DOHH2 (cell line): ENCODE results near the gene SCTR.

ENCODE experiments used
- H3F3A ChIP-seq: fragments of 200-600 bp; sonication (generic), shearing (Covaris generic); 2 replicates; pipeline ENCODE4 v1.6.0; 2016; ENCODE audit warnings: antibody characterized with exemption, mild to moderate bottlenecking; ENCODE audit not compliant: control insufficient read depth, insufficient read depth
- H3K27ac ChIP-seq: fragments of 200-600 bp; sonication (generic); 2 replicates; pipeline ENCODE4 v1.5.1; 2014; ENCODE audit warnings: low read depth, mild to moderate bottlenecking, low read length, moderate library complexity
- H3K27me3 ChIP-seq: fragments of 200-600 bp; sonication (generic); 2 replicates; pipeline ENCODE4 v1.6.1; 2014; ENCODE audit warnings: mild to moderate bottlenecking, low read length, mixed read lengths; ENCODE audit not compliant: control insufficient read depth
- H3K36me3 ChIP-seq: fragments of 200-600 bp; sonication (generic); 2 replicates; pipeline ENCODE4 v1.6.1; 2014; ENCODE audit warnings: mild to moderate bottlenecking, low read length, moderate library complexity, mixed read lengths; ENCODE audit not compliant: control insufficient read depth
- H3K4me1 ChIP-seq: fragments of 200-600 bp; sonication (generic); 2 replicates; pipeline ENCODE4 v1.6.1; 2014; ENCODE audit warnings: mild to moderate bottlenecking, low read length, mixed read lengths; ENCODE audit not compliant: control insufficient read depth
- H3K4me2 ChIP-seq: fragments of 200-600 bp; sonication (generic); 2 replicates; pipeline ENCODE4 v1.6.0; 2014; ENCODE audit warnings: mild to moderate bottlenecking, low read length, moderate library complexity
- H3K4me3 ChIP-seq: fragments of 200-600 bp; sonication (generic); 2 replicates; pipeline ENCODE4 v1.5.1; 2014; ENCODE audit warnings: mild to moderate bottlenecking, low read length, mixed read lengths
- H3K79me2 ChIP-seq: fragments of 200-600 bp; sonication (generic); 2 replicates; pipeline ENCODE4 v1.6.1; 2014; ENCODE audit warnings: mild to moderate bottlenecking, low read length, mixed read lengths; ENCODE audit not compliant: control insufficient read depth
- H3K9me2 ChIP-seq: fragments of 200-600 bp; sonication (generic); replicated peaks from 2 replicates; pipeline ENCODE4 v1.6.1; 2014; ENCODE audit warnings: mild to moderate bottlenecking, low read length, mixed read lengths; ENCODE audit not compliant: control insufficient read depth
- H3K9me3 ChIP-seq: fragments of 200-600 bp; sonication (generic); 2 replicates; pipeline ENCODE4 v1.6.1; 2014; ENCODE audit warnings: antibody characterized with exemption, low read length, mixed read lengths; ENCODE audit not compliant: control insufficient read depth, insufficient read depth
- H4K20me1 ChIP-seq: fragments of 200-600 bp; sonication (generic); 2 replicates; pipeline ENCODE4 v1.6.0; 2014; ENCODE audit warnings: low read depth, mild to moderate bottlenecking, antibody characterized with exemption, low read length, moderate library complexity; ENCODE audit not compliant: control insufficient read depth, insufficient read depth
- EZH2phosphoT487 ChIP-seq: fragments of 200-600 bp; sonication (generic); IDR thresholded peaks from 2 replicates; pipeline ENCODE4 v1.6.1; 2017; ENCODE audit warnings: borderline replicate concordance, mild to moderate bottlenecking, antibody characterized with exemption, low read length, moderate library complexity, mixed read lengths
- TF ChIP-seq, protein P1 (sequence below): fragments of 200-600 bp; sonication (generic); IDR thresholded peaks from one replicate; pipeline ENCODE4 v1.5.1; 2014; ENCODE audit warnings: antibody characterized with exemption, mild to moderate bottlenecking, low read depth, low read length; ENCODE audit not compliant: poor library complexity, severe bottlenecking

The SCTR gene

DNA sequence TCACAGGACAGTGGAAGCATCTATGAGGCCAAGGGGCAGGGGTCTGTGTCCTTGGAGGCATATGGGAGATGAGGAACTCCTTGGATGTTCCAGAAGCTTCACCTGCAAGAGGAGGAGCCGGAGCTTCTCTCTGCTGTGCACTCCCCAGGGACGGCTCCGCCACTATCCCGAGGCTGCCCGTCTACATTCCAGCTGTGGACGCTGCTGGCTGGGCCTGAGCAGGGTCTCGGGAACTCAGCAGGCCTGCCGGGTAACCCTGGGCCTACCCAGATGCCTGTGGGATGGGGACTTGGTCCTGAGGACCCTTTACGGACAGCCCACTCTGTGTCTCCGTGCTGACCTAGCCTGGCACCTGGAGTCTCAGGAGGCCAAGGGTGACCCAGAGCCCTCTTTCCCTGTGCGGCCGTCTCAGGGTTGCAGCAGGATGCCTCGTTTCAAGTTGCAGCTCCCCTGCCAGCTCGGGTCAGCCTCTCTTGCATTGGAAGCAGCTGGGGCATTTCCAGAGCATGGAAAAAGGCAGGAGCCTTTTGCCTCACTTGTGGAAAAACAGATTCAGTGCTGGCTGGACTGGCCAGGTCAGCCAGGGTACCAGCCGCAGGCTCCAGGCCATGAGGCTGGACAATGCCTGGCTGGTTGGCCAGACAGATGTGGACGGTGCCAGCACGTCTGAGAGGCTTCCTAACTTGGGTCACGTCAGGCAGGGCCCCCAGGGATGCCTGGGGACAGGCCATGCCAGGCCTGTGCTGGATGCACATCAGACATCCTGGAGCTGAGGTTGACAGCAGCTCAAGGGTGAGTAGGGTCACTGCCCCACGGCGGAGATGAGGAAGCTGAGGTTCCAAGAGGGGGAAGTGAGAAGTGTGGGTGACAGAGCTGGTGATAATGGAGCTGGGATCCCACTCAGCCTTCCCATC, 41.5 kb downstream of the SCTR start:
- Histone ChIP-seq H3K4me1 (no peaks in the 10 kb centered on the region), H3K79me2 (no peaks in the 10 kb centered on the region), H3K9me3 (no peaks in the 10 kb centered on the region), H4K20me1 (0 out of 2 replicates have a peak, but pooled peaks cover 2% of the 10 kb centered on the region), H3K9me2 (no peaks in the 10 kb centered on the region), H3K36me3 (no peaks in the 10 kb centered on the region), H3K4me3 (no peak overlapping the region), H3K27ac (no peak overlapping the region), H3K27me3 (no peaks in the 10 kb centered on the region), H3F3A (no peaks in the 10 kb centered on the region), H3K4me2 (no peak overlapping the region)
- no peak for TF ChIP-seq EZH2phosphoT487
- TF ChIP-seq, protein P1, sequence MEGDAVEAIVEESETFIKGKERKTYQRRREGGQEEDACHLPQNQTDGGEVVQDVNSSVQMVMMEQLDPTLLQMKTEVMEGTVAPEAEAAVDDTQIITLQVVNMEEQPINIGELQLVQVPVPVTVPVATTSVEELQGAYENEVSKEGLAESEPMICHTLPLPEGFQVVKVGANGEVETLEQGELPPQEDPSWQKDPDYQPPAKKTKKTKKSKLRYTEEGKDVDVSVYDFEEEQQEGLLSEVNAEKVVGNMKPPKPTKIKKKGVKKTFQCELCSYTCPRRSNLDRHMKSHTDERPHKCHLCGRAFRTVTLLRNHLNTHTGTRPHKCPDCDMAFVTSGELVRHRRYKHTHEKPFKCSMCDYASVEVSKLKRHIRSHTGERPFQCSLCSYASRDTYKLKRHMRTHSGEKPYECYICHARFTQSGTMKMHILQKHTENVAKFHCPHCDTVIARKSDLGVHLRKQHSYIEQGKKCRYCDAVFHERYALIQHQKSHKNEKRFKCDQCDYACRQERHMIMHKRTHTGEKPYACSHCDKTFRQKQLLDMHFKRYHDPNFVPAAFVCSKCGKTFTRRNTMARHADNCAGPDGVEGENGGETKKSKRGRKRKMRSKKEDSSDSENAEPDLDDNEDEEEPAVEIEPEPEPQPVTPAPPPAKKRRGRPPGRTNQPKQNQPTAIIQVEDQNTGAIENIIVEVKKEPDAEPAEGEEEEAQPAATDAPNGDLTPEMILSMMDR, result no peak

DNA sequence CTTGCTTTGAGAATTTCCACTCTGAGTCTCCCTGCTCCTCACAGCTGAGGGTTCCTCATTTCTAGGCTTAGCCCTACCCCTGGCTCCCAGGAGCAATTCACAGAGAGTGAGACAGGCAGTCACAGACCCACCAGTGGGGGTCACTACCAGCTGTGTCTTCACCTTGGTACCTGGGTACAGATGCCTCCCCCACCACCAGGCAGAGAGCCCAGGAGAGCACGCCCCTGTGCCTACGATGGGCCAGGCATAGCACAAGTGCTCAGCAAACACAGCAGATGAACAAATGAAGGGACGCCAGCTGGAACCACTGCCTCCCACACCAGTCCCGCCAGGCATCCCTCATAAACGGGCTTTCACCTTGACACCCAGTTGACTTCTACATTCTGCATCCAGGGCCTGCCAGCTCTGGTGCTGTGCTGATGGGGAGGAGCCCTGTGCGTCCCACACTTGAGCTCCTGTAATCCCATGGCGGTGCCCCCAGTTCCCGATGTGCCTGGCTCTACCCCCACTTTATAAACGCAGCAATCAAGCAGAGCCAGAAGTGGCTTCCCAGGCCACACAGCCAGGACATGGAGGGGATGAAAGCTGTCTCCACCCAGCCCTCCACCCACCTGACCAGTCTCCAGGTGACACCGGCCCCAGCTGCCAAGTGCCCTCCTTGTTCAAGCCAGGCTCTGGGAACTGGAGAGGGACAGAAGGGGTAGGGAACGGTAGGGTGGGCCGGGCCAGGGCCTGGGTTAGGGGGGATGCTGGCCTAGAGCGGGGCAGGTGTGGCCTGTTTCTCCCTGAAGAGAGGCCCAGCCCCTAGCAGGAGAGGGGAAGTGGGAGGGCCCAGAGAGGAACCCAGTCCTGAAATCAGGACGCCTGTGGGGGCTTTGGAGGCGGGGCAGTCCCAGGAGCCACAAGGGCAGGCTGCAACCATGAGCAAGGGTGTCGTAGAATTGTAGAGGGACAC, 42.5 kb downstream of the SCTR start:
- no peak overlapping the region for H3K27ac ChIP-seq

DNA sequence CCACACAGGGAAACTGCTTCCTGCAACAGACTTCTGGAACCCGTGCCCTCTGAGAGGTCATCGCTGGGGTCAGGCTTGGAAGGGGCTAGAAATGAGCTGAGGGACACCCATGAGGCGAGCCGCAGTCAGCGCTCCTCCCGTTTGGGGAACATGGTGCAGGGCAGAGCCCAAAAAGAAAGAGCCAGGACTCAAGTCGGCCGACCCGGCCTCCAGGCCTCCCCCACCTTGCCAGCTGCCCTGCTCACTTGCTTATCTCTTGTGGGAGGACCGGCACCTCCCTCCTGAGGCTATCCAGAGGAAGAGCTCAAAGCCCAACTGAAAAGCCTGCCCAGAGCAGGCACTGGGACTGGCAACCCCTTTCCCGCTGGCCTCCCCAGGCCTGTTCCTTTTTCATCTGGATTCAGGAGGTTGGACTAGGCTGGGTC, 43.6 kb downstream of the SCTR start:
- no peaks in the 10 kb centered on the region for H3K9me2 ChIP-seq
- no peaks in the 10 kb centered on the region for H3K36me3 ChIP-seq
- no peaks in the 10 kb centered on the region for H3K9me3 ChIP-seq
- H3K4me2 ChIP-seq, result no peak overlapping the region
- no peaks in the 10 kb centered on the region for H3K4me1 ChIP-seq
- H3K4me3 ChIP-seq, result no peak overlapping the region
- H3K27me3 ChIP-seq, result no peaks in the 10 kb centered on the region
- TF ChIP-seq, protein P1, result no peak
- TF ChIP-seq EZH2phosphoT487, result no peak
- H3K27ac ChIP-seq, result no peak overlapping the region
- no peaks in the 10 kb centered on the region for H3K79me2 ChIP-seq
- no peaks in the 10 kb centered on the region for H3F3A ChIP-seq
- 0 out of 2 replicates have a peak, but pooled peaks cover 2% of the 10 kb centered on the region for H4K20me1 ChIP-seq

More for the DNA sequence above, 42.5 kb downstream of the SCTR start:
- Histone ChIP-seq H3K79me2 (no peaks in the 10 kb centered on the region), H3K4me1 (no peaks in the 10 kb centered on the region), H3K4me3 (no peak overlapping the region), H4K20me1 (0 out of 2 replicates have a peak, but pooled peaks cover 2% of the 10 kb centered on the region), H3K4me2 (no peak overlapping the region), H3F3A (no peaks in the 10 kb centered on the region), H3K27me3 (no peaks in the 10 kb centered on the region), H3K9me3 (no peaks in the 10 kb centered on the region), H3K36me3 (no peaks in the 10 kb centered on the region), H3K9me2 (no peaks in the 10 kb centered on the region)
- no peak for TF ChIP-seq EZH2phosphoT487
